Stimulated activated CD4-positive, alpha-beta T cell treated with anti-CD3 and anti-CD28 coated beads, Interleukin-12 subunit alpha, Interleukin-12 subunit beta, amount 100 ng/mL, for 24 hours (primary cell): ENCODE results near the gene CRIM1.

Experiments
- DNase-seq, 2 experiments: peaks; one replicate each; pipeline ENCODE4 v3.0.0-alpha.2; 2020; ENCODE audit warnings: low read depth in 2 of 2

Gene CRIM1

DNA sequence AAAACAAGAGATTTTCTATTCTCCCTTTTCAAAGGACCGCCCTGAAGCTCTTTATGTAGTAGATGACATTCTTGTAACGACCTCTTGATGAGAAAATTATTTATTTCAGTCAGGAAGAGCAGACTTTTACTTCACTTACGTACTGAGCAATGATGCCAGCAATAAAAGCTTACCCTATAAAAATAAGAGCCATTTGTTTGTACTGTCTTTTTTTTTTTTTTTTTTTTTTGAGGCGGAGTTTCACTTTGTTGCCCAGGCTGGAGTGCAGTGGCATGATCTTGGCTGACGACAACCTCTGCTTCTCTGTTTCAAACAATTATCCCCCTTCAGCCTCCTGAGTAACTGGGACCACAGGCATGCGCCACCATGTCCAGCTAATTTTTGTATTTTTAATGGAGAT, 39.2 kb downstream of the CRIM1 start:
- no peak for DNase-seq

DNA sequence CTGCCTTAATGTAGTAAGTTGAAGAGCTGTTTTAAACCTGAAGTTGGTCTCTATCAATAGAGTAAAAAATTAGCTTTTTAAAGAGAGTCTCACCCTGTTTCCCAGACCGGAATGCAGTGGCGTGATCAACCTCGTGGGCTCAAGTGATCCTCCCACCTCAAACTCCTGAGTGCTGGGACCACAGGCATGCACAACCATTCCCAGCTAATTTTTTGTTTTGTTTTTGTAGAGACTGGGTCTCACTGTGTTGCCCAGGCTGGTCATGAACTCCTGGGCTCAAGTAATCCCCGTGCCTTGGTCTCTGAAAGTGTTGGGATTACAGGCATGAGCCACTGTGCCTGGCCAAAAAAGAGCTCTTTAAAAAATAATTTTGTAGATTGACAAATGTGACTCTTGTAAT, 40.3 kb downstream of the CRIM1 start:
- no peak for DNase-seq

DNA sequence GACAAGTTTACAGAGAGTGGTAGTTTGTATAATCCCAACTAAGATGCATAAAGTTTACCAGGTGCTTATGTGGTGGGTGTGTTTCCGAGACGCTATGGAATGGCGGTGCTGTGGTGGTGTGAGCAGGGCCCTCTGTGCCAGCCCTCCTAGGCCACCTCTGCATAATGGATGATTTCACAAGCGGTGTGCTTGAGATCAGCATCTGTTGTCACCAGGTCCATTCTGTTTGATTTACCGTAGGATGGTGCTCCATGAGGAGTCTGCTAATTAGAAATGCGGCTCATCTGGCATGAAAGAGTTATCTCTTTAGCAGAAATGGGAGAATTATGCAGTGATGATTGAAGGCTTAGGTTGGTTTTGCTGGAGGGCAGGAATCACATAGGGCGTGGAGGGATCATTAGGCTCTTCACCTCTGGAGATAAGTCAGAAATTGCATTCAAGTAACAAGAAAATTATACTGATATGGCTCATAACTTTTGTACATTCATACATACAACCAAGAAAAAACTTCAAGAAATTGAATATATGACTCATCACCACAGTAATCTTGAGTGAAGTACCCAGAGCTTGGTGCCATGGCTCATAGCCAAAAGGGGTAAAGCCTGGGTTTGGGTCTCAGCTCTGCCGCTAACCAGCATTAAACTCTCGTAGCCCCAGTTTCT, 41.4 kb downstream of the CRIM1 start:
- no peak for DNase-seq

DNA sequence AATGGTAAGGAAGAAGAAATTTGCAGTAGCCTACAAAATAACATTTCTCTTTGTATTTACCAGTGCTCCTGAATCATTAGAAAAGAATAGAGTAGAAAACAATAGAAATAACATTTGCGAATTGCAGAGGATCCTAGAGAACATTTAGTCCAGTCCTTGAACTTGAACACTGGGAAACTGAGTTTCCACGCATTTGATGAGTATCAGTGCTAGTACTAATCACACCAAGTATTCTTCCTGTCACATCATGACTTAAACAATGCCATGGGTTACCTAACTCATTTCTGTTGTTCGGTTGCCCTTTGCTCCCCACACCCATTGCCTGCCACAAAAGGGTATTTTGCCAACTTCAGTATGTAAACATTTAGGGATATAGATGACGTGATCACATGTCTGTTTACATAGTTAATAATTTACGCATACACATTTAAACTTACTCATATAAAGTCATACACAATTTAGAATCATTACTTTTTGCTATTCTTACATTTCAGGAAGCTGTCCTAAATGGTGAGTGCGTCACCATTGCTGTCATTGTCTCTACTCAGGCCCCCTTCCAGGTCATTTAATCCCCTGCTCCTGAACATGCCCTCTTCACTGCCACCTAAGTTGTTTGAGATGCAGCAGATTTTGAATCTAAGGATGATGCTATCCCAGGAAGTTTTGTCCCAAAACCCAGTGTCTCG, 42.3 kb downstream of the CRIM1 start:
- DNase-seq: no peak

DNA sequence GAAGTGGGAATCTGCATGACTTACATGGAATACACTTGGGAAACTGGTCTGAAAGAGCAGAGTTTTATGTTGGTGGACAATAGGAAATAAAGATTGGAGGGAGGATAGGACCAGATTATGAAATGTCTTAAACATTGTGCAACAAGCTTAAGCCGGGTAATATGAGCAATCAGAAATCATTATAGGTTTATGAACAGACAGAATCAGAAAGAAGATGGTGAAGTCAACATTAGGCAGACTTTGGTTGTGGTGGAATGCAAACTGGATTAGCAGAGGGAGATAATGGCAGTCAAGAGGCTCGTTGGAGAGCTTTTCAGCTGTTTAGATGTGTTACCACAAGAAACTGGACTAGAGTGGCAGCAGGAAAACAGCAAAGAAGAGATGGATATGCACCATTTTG, 43.5 kb downstream of the CRIM1 start:
- no peak for DNase-seq

DNA sequence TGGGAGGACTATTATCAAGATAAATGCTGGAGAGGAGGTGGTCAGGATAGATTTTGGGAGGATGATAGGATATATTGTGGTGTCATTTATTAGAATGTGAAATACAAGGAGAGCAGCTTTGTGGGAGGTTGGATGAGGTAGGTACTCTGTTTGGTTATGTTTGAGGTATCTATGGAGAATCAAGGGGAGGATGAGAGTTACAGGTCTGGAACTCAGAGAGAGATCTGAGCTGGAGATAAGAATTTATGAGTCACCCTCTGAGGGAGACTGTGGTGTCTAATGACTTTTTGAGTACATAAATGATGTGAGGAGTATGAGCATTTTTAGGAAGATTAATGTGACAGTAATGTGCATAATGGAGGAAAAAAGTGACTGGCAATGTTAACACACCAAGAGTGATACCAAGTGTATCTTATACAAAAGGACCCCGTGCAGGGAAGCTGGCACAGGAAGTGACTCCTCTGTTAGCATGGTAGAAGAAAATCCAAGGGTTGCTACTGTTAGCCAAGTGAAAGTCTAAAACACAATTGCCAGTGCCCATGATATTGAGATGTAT, 48.2 kb downstream of the CRIM1 start:
- DNase-seq: no peak

DNA sequence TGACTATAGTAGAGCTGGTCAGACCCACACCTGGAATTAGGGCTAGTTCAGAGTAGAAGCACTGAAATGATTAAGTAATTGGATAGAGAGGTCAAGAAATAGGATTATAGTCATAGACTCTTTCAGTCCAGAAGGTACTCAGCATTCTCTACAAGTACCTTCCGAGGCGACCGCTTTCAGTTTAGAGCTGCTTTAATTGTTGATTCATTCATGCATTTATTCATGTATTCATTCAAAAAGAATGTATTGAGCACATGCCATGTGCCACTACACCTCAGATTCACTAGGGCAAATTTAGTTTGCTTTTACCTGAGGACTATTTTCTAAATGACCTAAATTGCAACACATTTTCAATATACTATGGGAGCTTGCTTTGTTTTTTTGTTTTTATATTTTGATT, 48.7 kb downstream of the CRIM1 start:
- no peak for DNase-seq

DNA sequence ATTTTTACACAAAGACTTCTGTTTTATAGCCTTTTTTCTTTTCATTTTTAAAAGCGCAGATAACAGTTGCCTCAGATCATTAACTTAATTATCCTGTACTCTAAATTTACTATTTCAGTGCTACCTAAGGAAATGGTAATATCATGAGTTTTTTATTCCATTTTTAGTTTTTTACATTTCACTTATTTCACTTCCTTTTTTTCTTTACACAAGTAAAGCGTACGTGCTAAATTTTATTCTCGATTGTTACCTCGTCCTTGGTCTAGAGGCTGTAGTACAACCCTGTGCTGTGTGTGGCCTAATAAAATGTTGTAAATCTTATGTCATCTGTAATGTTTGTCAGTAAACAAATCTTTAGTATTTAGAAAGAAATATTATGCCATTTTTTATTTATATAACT, 49.2 kb downstream of the CRIM1 start:
- no peak for DNase-seq

DNA sequence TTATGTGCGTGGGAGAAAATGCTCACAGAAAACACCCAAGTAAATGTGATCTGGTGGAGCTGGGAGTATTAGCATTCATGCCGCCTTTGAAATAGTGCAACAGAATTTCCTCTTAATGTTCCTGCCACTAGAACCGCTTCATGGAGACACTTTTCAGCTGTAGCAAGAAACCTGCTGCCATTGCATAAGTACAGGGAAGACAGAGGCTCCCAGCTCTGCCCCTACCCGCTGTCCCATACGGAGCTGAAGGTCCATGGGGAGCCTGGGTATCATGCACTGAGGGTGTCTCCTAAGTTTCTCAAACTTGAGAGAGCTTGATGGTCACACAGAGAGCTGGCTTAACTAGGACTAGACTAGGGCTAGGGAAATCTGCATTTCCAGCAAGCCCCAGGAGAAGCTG, 49.6 kb downstream of the CRIM1 start:
- no peak for DNase-seq

DNA sequence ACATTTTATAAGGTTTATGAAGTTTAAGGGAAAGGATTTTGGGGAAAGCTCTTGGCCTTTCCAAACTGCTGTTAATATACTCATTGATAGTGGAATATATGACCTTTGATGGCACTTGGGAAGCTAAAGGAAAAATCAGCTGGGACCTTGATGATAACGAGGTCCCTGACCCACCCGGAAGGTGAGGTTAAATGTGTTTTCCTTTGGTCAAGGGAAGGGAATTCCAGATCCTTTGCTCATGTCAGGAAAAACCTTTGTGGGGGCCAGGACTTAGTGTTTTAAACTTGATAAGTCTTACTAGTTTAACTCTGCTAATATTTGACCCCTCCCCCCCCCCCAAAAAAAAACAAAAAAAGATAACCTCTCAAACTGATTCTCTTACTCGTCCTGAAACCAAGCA, 50.7 kb downstream of the CRIM1 start:
- DNase-seq: no peak

DNA sequence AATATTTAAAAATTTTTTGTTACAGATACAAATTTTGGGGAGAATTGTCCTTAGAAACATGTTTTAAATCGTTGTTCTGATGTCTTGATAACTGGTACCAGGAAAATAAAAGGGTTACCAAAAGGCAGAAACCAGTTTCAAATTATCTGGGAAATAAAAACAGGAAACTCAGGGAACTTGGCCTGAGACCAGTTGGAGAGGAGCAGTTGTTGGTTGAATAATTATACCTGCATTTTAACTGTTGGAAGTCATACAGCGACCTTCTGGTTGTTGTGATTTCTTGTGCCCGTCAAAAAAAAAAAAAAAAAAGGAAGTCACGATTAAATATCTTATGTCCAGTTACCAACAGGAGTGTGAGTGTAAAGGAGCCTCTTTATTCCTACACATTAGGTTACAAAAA, 51.8 kb downstream of the CRIM1 start:
- no peak for DNase-seq

DNA sequence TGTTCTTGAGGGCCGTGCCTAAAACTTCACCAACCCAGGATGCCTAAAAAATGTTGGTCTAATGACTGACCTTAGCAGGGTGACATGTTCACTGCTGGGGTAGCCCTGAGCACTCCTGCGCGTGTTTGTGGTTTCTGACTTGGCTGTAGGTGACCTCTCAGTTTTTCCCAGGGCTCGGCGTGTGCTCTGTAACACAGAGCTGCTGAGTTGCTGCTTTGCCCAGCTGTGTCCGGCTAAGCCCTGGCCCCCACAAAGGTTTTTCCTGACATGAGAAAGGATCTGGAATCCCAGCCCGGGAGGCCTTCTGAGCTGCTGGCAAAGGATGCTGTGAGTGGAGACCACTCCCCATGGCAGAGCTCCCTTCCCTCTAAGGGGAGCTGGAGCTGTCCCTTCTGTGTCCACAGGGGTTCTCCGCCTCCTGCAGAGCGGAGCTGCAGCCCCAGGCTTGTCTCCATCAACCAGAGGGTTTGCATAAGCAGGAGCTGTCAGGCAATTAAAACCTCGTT, 52.7 kb downstream of the CRIM1 start:
- no peak for DNase-seq

DNA sequence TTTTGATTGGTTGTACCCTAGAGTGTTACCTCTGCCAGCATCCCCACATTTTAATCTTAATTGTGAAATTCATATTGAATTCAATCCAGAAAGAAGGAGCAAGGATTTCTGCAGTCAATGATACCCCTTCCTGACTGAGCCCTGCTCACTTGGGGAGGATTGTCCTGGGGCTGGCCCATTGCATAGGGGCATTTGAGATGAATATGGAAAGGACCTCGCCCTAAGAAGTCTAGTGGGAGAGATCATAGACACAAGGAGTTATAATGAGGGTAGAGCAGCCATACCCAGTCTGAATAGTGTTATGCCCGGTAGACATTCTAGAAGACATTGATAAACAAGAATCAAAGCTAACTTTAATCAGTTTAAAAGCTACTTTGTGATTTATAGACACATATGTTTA, 53.8 kb downstream of the CRIM1 start:
- no peak for DNase-seq

DNA sequence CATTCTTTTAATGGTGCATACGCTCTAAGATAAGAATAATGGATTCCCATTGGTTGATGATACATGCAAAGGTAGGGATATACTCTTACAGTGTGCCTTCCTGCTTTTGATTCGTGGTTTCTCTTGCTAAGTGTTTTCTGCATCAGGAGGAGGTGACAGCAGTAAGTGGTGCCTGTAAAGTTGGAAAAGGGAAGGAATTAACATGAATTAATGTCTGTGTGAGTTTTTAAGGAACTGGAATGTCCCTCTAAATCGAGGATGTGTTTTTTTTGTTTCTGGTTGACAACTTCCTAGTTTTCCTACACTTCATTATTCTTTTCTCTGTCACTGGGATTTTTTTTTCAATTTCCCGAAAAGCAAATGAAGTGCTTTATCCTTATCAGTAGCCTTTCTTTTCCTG, 54.4 kb downstream of the CRIM1 start:
- DNase-seq: no peak

DNA sequence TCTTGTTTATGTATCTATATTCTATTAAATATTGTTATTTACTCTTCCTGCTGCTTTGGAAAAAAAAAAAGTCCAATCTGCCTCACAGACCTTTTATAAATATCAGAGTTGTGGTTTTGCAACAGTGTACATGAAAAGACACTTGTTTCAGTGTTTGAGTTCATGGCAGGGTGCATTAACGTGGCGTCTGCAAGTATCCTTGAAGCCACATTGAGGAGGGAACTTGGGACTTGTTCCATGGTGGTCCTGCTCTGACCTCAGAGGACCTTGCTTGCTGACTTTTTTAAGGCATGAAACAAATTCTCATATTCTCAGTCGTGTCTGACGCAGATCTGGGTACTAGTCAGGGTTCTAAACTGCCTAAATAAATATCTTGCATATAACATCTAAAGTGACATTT, 55.1 kb downstream of the CRIM1 start:
- no peak for DNase-seq

DNA sequence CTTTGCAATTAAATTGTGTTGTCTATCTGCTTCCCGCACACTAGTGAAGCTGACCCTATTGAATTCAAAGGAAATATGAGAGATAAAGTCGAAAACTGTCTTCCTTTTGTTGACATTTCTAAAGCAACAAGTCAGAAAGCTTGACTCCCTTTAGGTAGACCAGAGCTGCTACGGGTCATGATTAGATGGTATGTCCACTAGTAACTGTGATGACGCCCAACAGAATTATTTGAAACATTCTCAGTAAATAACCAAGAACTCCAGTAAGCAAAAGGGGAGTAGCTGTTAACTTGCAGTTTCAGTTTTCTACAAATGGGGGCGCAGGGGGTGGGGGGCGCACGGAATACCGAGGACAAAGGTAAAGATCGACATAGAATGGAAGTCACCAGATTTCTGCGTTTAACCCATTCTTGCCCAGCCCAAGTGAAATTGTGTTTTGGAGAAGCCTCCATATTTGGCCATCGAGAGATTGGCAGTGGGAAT, 56.4 kb downstream of the CRIM1 start:
- no peak for DNase-seq

DNA sequence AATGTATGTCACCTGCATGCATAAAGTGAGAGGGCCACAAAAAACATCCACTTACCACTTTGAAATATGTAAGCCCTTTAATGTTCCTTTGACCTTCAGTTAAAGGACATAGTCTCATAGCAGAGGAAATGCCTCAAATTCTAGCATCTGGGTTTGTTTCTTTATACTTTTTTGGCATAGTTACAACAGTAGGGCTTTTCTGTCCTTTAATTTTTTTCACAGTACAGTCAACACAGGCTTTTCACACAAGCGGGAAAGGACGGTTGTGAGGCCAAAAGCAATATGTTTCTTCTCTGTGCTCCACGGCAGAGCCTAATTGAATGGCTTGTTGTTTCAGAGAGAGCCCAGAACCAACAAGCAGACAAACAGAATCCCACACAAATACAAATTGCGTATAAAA, 57.6 kb downstream of the CRIM1 start:
- no peak for DNase-seq

DNA sequence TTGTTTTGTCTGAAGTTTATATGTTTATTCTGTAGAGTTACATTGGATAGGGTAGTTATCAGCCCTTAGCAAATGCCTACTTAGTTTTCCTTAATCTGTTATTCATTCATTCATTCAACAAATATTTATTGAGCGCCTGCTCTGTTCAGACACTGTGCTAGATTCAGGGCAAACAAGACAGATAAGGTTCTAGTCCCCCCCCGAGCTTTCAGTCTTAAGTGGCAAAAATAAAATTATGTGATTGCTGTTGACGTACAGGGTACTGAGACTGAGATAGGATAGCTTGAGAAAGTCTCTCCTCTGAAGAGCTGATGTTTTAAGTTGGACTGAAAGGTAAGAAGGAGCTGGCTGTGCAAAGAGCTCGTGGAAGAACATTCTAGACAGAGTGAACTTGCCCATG, 58.7 kb downstream of the CRIM1 start:
- DNase-seq: no peak

DNA sequence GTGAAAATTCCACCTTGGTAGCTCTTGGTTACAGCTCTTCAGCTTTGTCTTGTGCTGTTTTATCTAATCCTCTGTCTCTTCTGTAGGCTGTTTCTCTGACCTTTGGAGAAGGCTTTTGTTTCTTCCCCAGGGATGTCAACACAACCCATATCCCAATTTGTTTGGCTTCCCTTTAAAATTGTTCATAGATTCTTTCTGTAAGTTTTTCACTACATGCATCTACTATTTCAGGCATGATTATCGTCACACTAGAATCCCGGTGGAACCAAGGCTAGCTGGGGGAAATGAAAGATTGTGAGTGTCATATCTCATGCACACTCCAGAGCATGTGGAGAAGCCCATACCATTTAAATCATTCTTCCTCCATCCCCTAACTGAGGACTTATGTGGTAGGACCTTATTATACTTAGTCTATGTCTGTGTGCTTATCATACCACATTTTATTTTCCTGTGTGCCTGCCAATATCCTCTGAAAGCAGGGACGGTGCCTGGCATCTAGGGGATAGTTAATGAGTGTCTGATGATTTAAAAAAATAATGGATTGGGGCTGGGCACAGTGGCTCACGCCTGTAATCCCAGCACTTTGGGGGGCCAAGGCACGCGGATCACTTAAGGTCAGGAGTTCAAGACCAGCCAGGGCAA, 59.9 kb downstream of the CRIM1 start:
- no peak for DNase-seq

DNA sequence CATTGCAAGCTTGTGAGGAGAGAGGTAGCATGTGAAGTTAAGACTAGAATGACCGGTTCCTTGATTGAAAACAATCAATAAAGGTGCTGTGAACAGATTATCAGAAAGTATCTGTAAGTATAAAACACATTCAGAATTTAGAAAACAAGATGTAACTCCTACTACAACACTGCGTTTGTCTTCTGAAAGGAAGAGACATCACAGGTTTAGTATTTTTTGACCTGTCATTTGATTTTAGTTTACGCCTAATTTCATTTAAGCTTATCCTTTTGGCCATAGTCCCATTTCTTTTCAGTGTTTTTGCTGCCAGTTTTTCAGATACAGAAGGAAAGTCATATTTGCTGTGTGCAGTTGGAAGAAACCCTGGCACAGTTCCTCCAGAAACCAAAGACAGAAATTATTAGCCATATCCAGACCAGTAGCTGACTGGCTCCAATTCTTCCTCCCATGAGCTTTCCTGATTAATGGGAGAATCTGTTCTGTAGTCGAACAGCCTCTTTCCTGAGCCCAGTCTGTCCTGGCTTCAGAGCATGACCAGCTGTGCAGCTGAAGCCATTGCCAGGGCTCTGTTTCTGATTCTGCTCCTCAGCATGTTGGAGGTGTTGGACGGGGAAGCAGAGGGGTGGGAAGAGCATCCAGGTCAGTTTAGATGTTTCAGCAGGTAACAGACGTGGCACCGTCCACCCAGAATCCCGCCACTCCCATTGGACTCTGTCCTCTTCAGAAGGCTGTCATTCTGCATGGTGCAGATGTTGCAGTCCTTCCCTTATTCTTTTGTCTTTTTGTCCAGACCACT, 61.0 kb downstream of the CRIM1 start:
- no peak for DNase-seq

DNA sequence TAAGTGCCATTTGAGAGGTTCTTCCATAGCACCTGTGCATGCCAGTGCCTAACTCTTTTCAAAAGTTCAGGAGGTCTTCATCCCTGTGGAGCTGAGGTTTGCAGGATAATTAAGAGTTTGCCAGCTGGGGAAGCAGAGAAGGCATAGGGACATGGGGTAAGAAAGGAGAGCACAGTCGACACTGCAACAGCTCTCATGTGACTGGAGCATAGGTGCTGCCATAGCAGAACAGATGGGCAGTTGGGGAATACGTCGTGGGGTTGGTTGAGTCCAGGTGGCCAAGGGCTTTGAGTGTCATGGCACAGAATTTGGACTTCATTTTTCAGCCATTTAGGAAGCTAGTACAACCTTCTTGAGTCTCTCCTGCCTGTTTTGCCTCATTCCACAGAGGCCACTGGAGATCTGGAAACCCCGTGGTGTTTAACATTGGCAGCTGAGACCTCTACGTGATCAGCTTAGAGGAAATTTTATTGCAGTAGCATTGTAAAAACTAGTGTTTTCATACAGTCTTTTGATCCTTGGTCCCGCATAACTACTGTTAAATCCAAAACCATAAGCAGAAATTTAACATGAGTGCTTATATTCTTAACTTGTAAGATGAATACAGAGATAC, 65.1 kb downstream of the CRIM1 start:
- no peak for DNase-seq

DNA sequence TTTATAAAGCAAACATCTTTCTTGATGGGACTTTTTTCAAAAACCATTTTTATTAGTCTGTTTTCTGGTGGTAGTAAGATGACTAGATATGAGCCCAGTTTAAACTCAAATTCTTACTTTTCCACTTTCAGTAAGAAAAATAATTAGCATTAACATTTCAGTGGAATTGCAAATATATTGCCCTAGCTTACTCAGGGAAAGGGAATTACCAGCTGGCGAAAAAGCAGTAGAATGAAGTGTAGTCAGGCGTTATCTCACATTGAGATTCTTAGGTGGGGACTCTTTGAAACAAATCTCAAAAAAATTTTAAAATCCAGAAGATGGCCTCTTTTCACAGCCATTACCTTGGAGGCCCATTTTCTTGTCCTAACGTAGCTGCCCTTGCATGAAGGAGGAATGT, 65.8 kb downstream of the CRIM1 start:
- no peak for DNase-seq
